Neural progenitor cell (in vitro differentiated cells): ENCODE measurements around the gene SERPIND1.
"Not testable (repeated sequence)": the region's sequence is repeated elsewhere in the genome, so short reads cannot be mapped to it uniquely, and the experiment has no call there.

Experiments used
- EZH2 ChIP-seq: fragments of 200-600 bp; sonication (generic); IDR thresholded peaks from 2 replicates; pipeline ENCODE4 v1.6.1; 2017; ENCODE audit warnings: antibody characterized with exemption, mild to moderate bottlenecking, moderate library complexity
- TF ChIP-seq, protein P1 (sequence below): fragments of 200-600 bp; sonication (generic); IDR thresholded peaks from 2 replicates; pipeline ENCODE4 v1.5.1; 2017; ENCODE audit warnings: antibody characterized with exemption, mild to moderate bottlenecking

- TF ChIP-seq, protein P1, sequence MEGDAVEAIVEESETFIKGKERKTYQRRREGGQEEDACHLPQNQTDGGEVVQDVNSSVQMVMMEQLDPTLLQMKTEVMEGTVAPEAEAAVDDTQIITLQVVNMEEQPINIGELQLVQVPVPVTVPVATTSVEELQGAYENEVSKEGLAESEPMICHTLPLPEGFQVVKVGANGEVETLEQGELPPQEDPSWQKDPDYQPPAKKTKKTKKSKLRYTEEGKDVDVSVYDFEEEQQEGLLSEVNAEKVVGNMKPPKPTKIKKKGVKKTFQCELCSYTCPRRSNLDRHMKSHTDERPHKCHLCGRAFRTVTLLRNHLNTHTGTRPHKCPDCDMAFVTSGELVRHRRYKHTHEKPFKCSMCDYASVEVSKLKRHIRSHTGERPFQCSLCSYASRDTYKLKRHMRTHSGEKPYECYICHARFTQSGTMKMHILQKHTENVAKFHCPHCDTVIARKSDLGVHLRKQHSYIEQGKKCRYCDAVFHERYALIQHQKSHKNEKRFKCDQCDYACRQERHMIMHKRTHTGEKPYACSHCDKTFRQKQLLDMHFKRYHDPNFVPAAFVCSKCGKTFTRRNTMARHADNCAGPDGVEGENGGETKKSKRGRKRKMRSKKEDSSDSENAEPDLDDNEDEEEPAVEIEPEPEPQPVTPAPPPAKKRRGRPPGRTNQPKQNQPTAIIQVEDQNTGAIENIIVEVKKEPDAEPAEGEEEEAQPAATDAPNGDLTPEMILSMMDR = not testable (repeated sequence)
- TF ChIP-seq EZH2 = not testable (repeated sequence)
Measured at GRCh38 chr22:20769496-20769826, 4.5 kb upstream of the SERPIND1 start.
